GM23338 (cell line): ENCODE measurements around the gene SH3RF3. TPM values are rescaled to one million over a fixed set of nuclear protein-coding genes. Genes with fewer than 3 reads are reported as not detected.

Experiments used
- ATAC-seq: fragments of 200-7000 bp; cut with Tn5 transposase; 3 replicates; pipeline ENCODE4 v1.9.1; 2020
- DNase-seq: peaks from one replicate; pipeline ENCODE4 v3.0.0-alpha.2; 2015; ENCODE audit warnings: low spot score
- H2AFZ ChIP-seq: fragments of 200-600 bp; sonication (generic); 2 replicates; pipeline ENCODE4 v1.8.0; 2016; ENCODE audit warnings: antibody characterized with exemption, mild to moderate bottlenecking, moderate library complexity
- H3F3A ChIP-seq: fragments of 200-600 bp; sonication (generic); replicated peaks from 2 replicates; pipeline ENCODE4 v1.8.0; 2017; ENCODE audit warnings: antibody characterized with exemption, mixed run types, low read depth
- H3K27ac ChIP-seq: fragments of 200-600 bp; sonication (generic); 2 replicates; pipeline ENCODE4 v1.6.1; 2016; ENCODE audit warnings: low read depth
- H3K27me3 ChIP-seq: fragments of 200-600 bp; sonication (generic); 2 replicates; pipeline ENCODE4 v1.8.0; 2016; ENCODE audit warnings: mild to moderate bottlenecking, mixed run types, moderate library complexity; ENCODE audit not compliant: insufficient read depth
- H3K36me3 ChIP-seq: fragments of 200-600 bp; sonication (generic); 2 replicates; pipeline ENCODE4 v1.8.0; 2016; ENCODE audit warnings: mild to moderate bottlenecking; ENCODE audit not compliant: insufficient read depth
- H3K4me1 ChIP-seq: fragments of 200-600 bp; sonication (generic); 2 replicates; pipeline ENCODE4 v1.8.0; 2016; ENCODE audit warnings: mild to moderate bottlenecking, moderate library complexity; ENCODE audit not compliant: insufficient read depth
- H3K4me2 ChIP-seq: fragments of 200-600 bp; sonication (generic); 2 replicates; pipeline ENCODE4 v1.7.1; 2017; ENCODE audit warnings: mixed run types
- H3K4me3 ChIP-seq: fragments of 200-600 bp; sonication (generic); 2 replicates; pipeline ENCODE4 v1.6.1; 2016; ENCODE audit warnings: mixed run types
- H3K79me2 ChIP-seq: fragments of 200-600 bp; sonication (generic); replicated peaks from 2 replicates; pipeline ENCODE4 v1.8.0; 2017; ENCODE audit warnings: mild to moderate bottlenecking; ENCODE audit not compliant: insufficient read depth
- H3K9me2 ChIP-seq: fragments of 200-600 bp; sonication (generic); 2 replicates; pipeline ENCODE4 v1.8.0; 2017; ENCODE audit not compliant: insufficient read depth
- H4K20me1 ChIP-seq: fragments of 200-600 bp; sonication (generic); replicated peaks from 2 replicates; pipeline ENCODE4 v1.8.0; 2017; ENCODE audit warnings: mild to moderate bottlenecking; ENCODE audit not compliant: insufficient read depth
- H3K27ac Mint-ChIP-seq: 2 replicates; pipeline ENCODE4 v1.8.0; 2020; ENCODE audit warnings: inconsistent platforms, mild to moderate bottlenecking, moderate library complexity, mixed read lengths
- H3K27me3 Mint-ChIP-seq: 3 replicates; pipeline ENCODE4 v1.8.0; 2022; ENCODE audit warnings: low read depth, mild to moderate bottlenecking, moderate library complexity, mixed read lengths, inconsistent platforms; ENCODE audit not compliant: insufficient read depth, poor library complexity
- H3K36me3 Mint-ChIP-seq: 3 replicates; pipeline ENCODE4 v1.8.0; 2021; ENCODE audit warnings: low read depth, mild to moderate bottlenecking, inconsistent platforms, moderate library complexity, mixed read lengths
- H3K4me1 Mint-ChIP-seq: 3 replicates; pipeline ENCODE4 v1.8.0; 2020; ENCODE audit warnings: mild to moderate bottlenecking, inconsistent platforms, mixed read lengths
- H3K4me3 Mint-ChIP-seq: 3 replicates; pipeline ENCODE4 v1.8.0; 2021; ENCODE audit warnings: moderate library complexity, mild to moderate bottlenecking, inconsistent platforms, mixed read lengths
- H3K9me3 Mint-ChIP-seq: 3 replicates; pipeline ENCODE4 v1.8.0; 2020; ENCODE audit warnings: moderate library complexity, mild to moderate bottlenecking, inconsistent platforms, mixed read lengths
- CREB1 ChIP-seq: fragments of 250-450 bp; sonication (Bioruptor Pico); IDR thresholded peaks from 2 replicates; pipeline ENCODE4 v1.5.0; 2020; ENCODE audit warnings: low read depth, mild to moderate bottlenecking, moderate library complexity
- ETS1 ChIP-seq: IDR thresholded peaks from 2 replicates; pipeline ENCODE4 v1.6.1; 2016; ENCODE audit warnings: antibody characterized with exemption
- EZH2phosphoT487 ChIP-seq: fragments of 200-600 bp; sonication (generic); IDR thresholded peaks from one replicate; pipeline ENCODE4 v1.8.1; 2018; ENCODE audit warnings: antibody characterized with exemption; ENCODE audit not compliant: unreplicated experiment
- NANOG ChIP-seq: IDR thresholded peaks from 2 replicates; pipeline ENCODE4 v1.6.1; 2016; ENCODE audit warnings: antibody characterized with exemption, borderline replicate concordance
- REST ChIP-seq: IDR thresholded peaks from one replicate; pipeline ENCODE4 v1.6.1; 2018; ENCODE audit warnings: antibody characterized with exemption; ENCODE audit not compliant: unreplicated experiment
- ZNF331 ChIP-seq: fragments of 250-450 bp; sonication (Bioruptor Pico); IDR thresholded peaks from 2 replicates; pipeline ENCODE4 v1.5.0; 2020; ENCODE audit warnings: low read depth, mild to moderate bottlenecking, moderate library complexity
- polyA plus RNA-seq: library from polyadenylated mRNA; unstranded; fragments of >200 nt; fragmentation: Nextera tagmentation; extraction: Ambion mirVana; gene quantifications from 2 replicates; pipeline ENCODE4 v1.2.1, GENCODE V29; 2016
- total RNA-seq: library from RNA; depleted of rRNA; stranded (reverse); fragments of >200 nt; shearing (Covaris generic); gene quantifications from 2 replicates; pipeline ENCODE4 v1.2.3, GENCODE V29; 2014

Gene SH3RF3
- total and polyA plus RNA-seq, 2 experiments from 2014 or later: 0.11 to 0.63 TPM

- TF ChIP-seq ETS1 (no peak), REST (no peak), ZNF331 (CRISPR knock-in tag) (no peak)
These were observed 68.8 kb downstream of the SH3RF3 start (continued) for GRCh38 chr2:109197491-109198418.

GRCh38 chr2:109199790-109200189, 70.8 kb downstream of the SH3RF3 start:
- peaks cover 3% of the 10 kb centered on the region; the same call in 1 of the 3 replicates for H3K9me3 Mint-ChIP-seq

More at GRCh38 chr2:109199790-109200189, 70.8 kb downstream of the SH3RF3 start:
- H3K27ac Mint-ChIP-seq: no peak overlapping the region
- Histone ChIP-seq H3K27me3 (no peaks in the 10 kb centered on the region), H3K36me3 (no peaks in the 10 kb centered on the region), H2AFZ (no peak overlapping the region), H3K4me3 (no peak overlapping the region), H3K27ac (no peak overlapping the region), H4K20me1 (no peaks in the 10 kb centered on the region), H3K9me2 (no peaks in the 10 kb centered on the region), H3K4me2 (no peak overlapping the region), H3K4me1 (no peaks in the 10 kb centered on the region), H3F3A (no peaks in the 10 kb centered on the region), H3K79me2 (no peaks in the 10 kb centered on the region)
- DNase-seq (no peak), ATAC-seq (no peak)
- TF ChIP-seq EZH2phosphoT487 (no peak), CREB1 (CRISPR knock-in tag) (no peak), ETS1 (no peak), NANOG (no peak)
- peaks cover 8% of the 10 kb centered on the region for H3K4me1 Mint-ChIP-seq
- peaks cover 13% of the 10 kb centered on the region for H3K27me3 Mint-ChIP-seq
- no peak overlapping the region for H3K4me3 Mint-ChIP-seq
- no peaks in the 10 kb centered on the region; the same call in 2 of the 3 replicates for H3K36me3 Mint-ChIP-seq
